Left lung (tissue), 10 donors: ENCODE measurements around the gene IL11. TPM values are rescaled to one million over a fixed set of nuclear protein-coding genes. Genes with fewer than 3 reads are reported as not detected.

Experiments
- ATAC-seq: fragments of 200-7000 bp; cut with Tn5 transposase; one replicate; pipeline ENCODE4 v1.9.1; 2020; ENCODE audit warnings: moderate library complexity
- DNase-seq, 4 donors: peaks; one replicate each; pipeline ENCODE4 v3.0.0-alpha.2; 2013 to 2020
- H3K27ac ChIP-seq, 2 donors: fragments of 200-600 bp; sonication (generic) in 1 of 2; one replicate each; pipeline versions ENCODE4 v1.5.0 to v1.8.0; 2020 to 2021
- H3K27me3 ChIP-seq, 2 donors: fragments of 200-600 bp; sonication (generic) in 1 of 2; one replicate each; pipeline versions ENCODE4 v1.5.0 to v1.8.0; 2020 to 2021
- H3K36me3 ChIP-seq, 2 donors: fragments of 200-600 bp; sonication (generic) in 1 of 2; one replicate each; pipeline versions ENCODE4 v1.5.0 to v1.8.0; 2020 to 2021
- H3K4me1 ChIP-seq, 2 donors: fragments of 200-600 bp; one replicate each; pipeline ENCODE4 v1.8.0; 2021
- H3K4me3 ChIP-seq, 2 donors: fragments of 200-600 bp; sonication (generic) in 1 of 2; one replicate each; pipeline versions ENCODE4 v1.5.0 to v1.8.0; 2020 to 2021; ENCODE audit warnings: mild to moderate bottlenecking in 1 of 2
- H3K9me3 ChIP-seq, 2 donors: fragments of 200-600 bp; sonication (generic) in 1 of 2; one replicate each; pipeline versions ENCODE4 v1.5.0 to v1.8.0; 2020 to 2021
- intact Hi-C, 2 donors: fragments of 100-400 bp; cut with DNase I; formaldehyde crosslinking; loops; one replicate each; pipeline versions ENCODE4 v1.11.2 to v1.14.2; 2022
- polyA plus RNA-seq, 6 donors: library from polyadenylated mRNA; unstranded; fragments of 120-200 nt; gene quantifications; one replicate each; pipeline ENCODE4 v1.2.1, GENCODE V29; 2013; ENCODE audit not compliant: insufficient read length in 6 of 6
- total RNA-seq, 2 donors: library from RNA; stranded (reverse); fragmentation: NEBNext Ultra II Directional; extraction: Animal tissue kit (Norgen Biotek cat#: 25700); gene quantifications; one replicate each; pipeline ENCODE4 v1.2.1, GENCODE V29; 2021
- TF ChIP-seq, protein P1 (sequence below), 2 donors: fragments of 200-600 bp; sonication (generic) in 1 of 2; IDR thresholded peaks; one replicate each; pipeline versions ENCODE4 v1.5.0 to v1.8.0; 2021; ENCODE audit warnings: antibody characterized with exemption in 2 of 2
- donor health status: DM: no; HTN: yes; CAD: no.
- donor health status: DM: no; HTN: no; CAD: no.

The IL11 gene
- total and polyA plus RNA-seq, 8 donors, result 0.10 to 0.90 (median 0.42) TPM

DNA sequence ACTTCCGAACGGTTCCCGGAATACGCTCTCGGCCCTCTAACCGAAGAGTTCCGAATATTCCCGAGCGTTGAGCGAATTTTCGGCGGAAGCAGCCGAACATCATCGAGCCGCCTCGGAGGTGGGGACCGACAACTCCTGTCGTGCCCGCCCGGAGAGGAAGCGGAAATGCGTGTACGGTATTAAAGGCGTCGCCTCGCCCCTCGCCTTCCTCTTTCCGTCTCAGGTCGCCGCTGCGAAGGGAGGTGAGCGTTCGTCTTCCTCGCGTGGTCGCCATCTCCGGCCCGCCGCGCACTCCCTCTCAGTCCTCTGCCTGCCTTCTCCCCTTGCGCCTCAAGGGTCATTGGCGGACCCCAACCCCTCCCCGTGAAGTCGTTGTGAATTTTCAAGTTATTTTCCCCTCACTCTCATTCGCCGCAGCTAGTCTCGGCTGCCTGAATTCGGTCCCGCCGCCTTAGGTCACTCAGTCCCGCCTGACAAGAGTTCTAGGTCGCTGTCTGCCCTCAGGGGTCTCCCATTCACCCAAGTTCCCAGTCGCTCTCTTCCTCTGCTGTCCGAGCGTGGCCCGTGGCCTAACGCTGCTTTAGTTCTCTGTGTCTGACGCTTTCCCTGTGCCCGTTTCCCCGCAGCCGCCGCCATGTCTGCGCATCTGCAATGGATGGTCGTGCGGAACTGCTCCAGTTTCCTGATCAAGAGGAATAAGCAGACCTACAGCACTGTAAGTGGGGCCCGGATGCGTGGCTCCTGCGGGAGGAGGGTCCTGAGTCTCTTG is 15.6 kb upstream of the IL11 start, which contains the start of gene RPL28:
TSS of gene RPL28 (plus strand) at position 209 of the 769 bp plus-strand sequence. CDS start at position 635, 426 bp downstream.
- ATAC-seq (peak; percentile 87), DNase-seq (peak; percentile 97 to 99 (median 98))
- Histone ChIP-seq H3K9me3 (no peaks in the 10 kb centered on the region), H3K4me1 (peaks cover 30 to 63% of the 10 kb centered on the region in 2 donors), H3K27me3 (no peaks in the 10 kb centered on the region), H3K27ac (peak within 1 kb of the TSS; percentile 96 to 97), H3K4me3 (peak within 1 kb of the TSS; percentile 86 to 91), H3K36me3 (peaks cover 0 to 45% of the 10 kb centered on the region in 2 donors)
- TF ChIP-seq, protein P1, sequence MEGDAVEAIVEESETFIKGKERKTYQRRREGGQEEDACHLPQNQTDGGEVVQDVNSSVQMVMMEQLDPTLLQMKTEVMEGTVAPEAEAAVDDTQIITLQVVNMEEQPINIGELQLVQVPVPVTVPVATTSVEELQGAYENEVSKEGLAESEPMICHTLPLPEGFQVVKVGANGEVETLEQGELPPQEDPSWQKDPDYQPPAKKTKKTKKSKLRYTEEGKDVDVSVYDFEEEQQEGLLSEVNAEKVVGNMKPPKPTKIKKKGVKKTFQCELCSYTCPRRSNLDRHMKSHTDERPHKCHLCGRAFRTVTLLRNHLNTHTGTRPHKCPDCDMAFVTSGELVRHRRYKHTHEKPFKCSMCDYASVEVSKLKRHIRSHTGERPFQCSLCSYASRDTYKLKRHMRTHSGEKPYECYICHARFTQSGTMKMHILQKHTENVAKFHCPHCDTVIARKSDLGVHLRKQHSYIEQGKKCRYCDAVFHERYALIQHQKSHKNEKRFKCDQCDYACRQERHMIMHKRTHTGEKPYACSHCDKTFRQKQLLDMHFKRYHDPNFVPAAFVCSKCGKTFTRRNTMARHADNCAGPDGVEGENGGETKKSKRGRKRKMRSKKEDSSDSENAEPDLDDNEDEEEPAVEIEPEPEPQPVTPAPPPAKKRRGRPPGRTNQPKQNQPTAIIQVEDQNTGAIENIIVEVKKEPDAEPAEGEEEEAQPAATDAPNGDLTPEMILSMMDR (IDR thresholded peaks at IDR 0.05), result peak in 1 of 2 donors; percentile 10
- intact Hi-C loops, result loop anchor here in 1 of 2 donors (10.0 kb wide), 1 partner anchor 81 kb away; no protein-coding TSS in a partner anchor

DNA sequence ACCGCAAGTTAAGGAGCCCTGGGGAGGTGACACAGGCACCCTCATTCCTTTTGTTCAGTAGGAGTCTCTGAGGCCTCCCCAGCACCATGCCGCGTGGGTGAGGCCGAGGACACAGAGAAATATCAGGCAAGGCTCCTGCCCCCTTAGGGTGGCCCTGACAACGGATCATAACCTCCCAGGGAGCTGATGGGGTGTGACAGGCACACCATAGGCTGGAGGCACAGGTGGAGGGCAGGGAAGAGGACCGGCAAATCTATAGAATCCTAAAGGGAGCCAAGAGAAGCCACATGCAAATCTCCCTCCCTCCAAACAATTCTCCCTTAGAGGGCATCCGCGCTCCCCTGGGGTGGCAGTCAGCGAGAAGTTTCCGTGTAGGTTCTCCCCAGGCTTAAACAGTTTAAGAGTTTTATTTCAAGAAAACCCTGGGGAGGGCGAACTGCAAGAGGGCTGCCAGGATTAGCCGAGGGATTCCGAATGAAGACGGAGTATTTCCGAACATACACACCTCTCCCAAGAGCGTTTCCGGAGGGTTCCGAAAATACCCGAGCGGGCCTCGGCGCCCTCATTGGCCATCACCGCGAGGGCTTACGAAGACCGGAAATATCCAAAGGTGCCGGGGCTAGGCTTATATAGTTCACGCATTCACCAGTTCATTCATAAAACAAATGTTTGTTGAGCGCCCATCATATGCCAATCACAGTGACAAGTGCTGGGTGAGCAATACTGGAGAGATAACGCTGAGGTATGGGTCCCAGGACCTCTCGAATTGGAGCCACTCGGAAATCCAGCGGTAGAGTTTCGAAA is 14.9 kb upstream of the IL11 start:
- peak overlapping the region; percentile 96 to 97 for H3K27ac ChIP-seq
- peaks cover 0 to 37% of the 10 kb centered on the region in 2 donors for H3K36me3 ChIP-seq
- TF ChIP-seq, protein P1 (IDR thresholded peaks at IDR 0.05), result no peak
- no peaks in the 10 kb centered on the region for H3K9me3 ChIP-seq
- peak; percentile 93 to 97 (median 95) for DNase-seq
- peak overlapping the region; percentile 86 to 91 for H3K4me3 ChIP-seq
- peaks cover 30 to 59% of the 10 kb centered on the region in 2 donors for H3K4me1 ChIP-seq
- peak; percentile 86 for ATAC-seq
- intact Hi-C loops, result loop anchor here in 1 of 2 donors (10.0 kb wide), 1 partner anchor 80 kb away; no protein-coding TSS in a partner anchor
- H3K27me3 ChIP-seq, result no peaks in the 10 kb centered on the region

DNA sequence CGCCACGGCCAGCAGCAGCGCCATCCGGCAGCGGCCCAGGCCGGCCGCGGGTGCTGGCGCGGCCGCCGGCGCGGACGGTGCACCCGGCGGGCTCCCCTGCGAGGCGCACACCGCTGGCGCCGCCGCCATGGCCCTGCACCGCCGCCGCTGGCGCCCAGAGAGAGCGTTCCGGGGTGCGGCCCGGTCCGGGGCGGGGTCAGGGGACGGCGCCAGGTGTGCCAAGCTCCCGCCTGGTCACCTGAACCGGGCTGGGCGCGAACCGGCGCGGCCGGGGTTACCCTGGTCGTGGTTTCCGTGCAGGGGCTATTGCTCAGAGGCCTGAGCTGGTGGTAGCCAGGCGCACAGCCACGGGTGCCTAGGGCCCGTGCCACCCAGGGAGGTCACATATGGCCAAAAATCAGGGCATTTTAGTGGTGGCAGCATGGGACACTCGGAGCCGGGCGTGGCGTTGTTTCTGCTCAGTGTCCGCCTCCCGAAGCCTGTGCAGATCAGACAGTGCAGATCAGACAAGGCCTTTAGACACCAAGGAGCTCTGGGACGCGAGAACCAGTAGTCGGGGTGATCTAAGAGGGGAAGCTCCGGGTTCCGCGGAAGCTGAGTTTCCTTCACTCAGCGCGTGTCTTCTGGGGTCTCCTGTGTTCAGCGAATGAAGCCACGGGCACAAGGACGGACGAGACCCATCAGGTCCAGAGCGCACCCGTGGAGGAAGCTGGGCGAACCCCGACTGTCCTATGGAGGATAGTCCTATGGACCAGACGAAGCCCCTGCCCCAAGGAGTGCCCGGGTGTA is 14.1 kb upstream of the IL11 start, which contains the start of gene TMEM238:
TSS of gene TMEM238 (minus strand) at position 162 of the 789 bp plus-strand sequence. CDS start at position 129, 33 bp downstream.
- DNase-seq (peak in 2 of 4 donors; percentile 73 to 92), ATAC-seq (peak; percentile 53)
- Histone ChIP-seq H3K4me3 (peak within 1 kb of the TSS; percentile 86 to 91), H3K4me1 (peaks cover 30 to 51% of the 10 kb centered on the region in 2 donors), H3K27me3 (no peaks in the 10 kb centered on the region), H3K9me3 (no peaks in the 10 kb centered on the region), H3K27ac (peak within 1 kb of the TSS; percentile 96 to 97), H3K36me3 (peaks cover 0 to 29% of the 10 kb centered on the region in 2 donors)
- intact Hi-C loops, result loop anchor here in 1 of 2 donors (10.0 kb wide), 1 partner anchor 80 kb away; no protein-coding TSS in a partner anchor
- TF ChIP-seq, protein P1 (IDR thresholded peaks at IDR 0.05), result no peak

DNA sequence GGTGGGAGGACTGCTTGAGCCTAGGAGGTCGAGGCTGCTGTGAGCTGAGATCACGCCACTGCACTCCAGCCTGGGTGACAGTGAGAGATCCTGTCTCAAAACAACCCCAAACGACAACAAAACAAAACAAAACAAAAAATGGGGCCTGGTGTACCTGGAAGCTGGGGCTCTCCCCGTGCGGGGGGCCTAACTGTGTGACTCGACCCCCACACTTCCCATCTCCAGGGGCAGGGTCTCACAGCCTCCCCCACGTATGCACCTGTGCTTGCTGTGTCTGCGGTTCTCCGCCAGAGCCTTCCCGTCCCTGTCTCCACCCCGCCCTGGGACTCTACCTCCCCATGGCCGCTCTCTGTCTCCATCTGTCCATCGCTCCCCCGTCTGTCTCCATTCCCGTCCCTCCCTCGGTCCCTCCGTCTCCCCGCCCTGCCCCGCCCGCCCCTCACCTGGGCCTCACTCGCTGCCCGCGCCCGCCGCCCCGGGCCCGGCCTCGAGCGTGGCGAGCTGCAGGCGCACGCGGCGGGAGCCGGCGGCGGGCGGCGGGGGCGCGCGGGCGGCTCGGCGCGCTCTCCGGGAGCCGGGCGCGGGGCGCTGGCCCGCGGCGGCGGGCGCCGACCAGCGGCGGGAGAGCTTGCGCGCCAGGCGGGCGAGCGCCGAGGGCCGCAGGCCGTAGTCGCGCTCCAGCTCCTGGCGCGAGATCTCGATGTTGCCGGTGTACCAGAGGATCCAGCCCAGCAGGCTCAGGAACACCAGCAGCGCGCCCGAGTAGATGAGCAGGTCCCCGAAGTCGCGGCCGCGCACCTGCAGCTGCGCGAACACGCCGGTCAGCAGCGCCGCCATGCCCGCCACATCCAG is 13.2 kb upstream of the IL11 start:
- Histone ChIP-seq H3K27me3 (no peaks in the 10 kb centered on the region), H3K4me1 (peaks cover 28 to 43% of the 10 kb centered on the region in 2 donors), H3K4me3 (peak overlapping the region; percentile 86 to 91), H3K36me3 (peaks cover 0 to 21% of the 10 kb centered on the region in 2 donors), H3K9me3 (no peaks in the 10 kb centered on the region), H3K27ac (peak overlapping the region; percentile 96 to 97)
- intact Hi-C loops, result loop anchor here in 1 of 2 donors (10.0 kb wide), 1 partner anchor 79 kb away; no protein-coding TSS in a partner anchor
- DNase-seq (peak in 3 of 4 donors; percentile 55 to 89 (median 72)), ATAC-seq (peak; percentile 4)
- TF ChIP-seq, protein P1 (IDR thresholded peaks at IDR 0.05), result no peak
